Testis (tissue), 3 donors: ENCODE measurements around the gene GFRA1. TPM values are rescaled to one million over a fixed set of nuclear protein-coding genes. Genes with fewer than 3 reads are reported as not detected.

ENCODE experiments used
- DNase-seq: peaks from one replicate; pipeline ENCODE4 v3.0.0-alpha.2; 2019
- H3K27ac ChIP-seq, 2 donors: fragments of 200-600 bp; sonication (generic); one replicate each; pipeline ENCODE4 v1.5.1; 2019
- H3K27me3 ChIP-seq: fragments of 200-600 bp; sonication (generic); one replicate; pipeline ENCODE4 v1.5.1; 2019
- H3K36me3 ChIP-seq: fragments of 200-600 bp; sonication (generic); one replicate; pipeline ENCODE4 v1.5.1; 2017; ENCODE audit warnings: low read depth; ENCODE audit errors: missing control alignments
- H3K4me1 ChIP-seq: fragments of 200-600 bp; sonication (generic); one replicate; pipeline ENCODE4 v1.5.1; 2019
- H3K4me3 ChIP-seq, 2 donors: fragments of 200-600 bp; sonication (generic); one replicate each; pipeline ENCODE4 v1.5.1; 2017 to 2019
- H3K9me3 ChIP-seq: fragments of 200-600 bp; sonication (generic); one replicate; pipeline ENCODE4 v1.5.1; 2017
- CTCF ChIP-seq, 3 experiments: fragments of 450-650 bp in 2 of 3; fragments of 200-600 bp in 1 of 3; sonication (generic) in 1 of 3; IDR thresholded peaks; one replicate each; pipeline ENCODE4 v1.5.1; 2016 to 2019; ENCODE audit warnings: antibody characterized with exemption in 3 of 3, mild to moderate bottlenecking in 2 of 3, moderate library complexity in 1 of 3
- POLR2A ChIP-seq: fragments of 450-650 bp; IDR thresholded peaks from one replicate; pipeline ENCODE4 v1.6.1; 2017; ENCODE audit warnings: antibody characterized with exemption, mild to moderate bottlenecking, moderate library complexity
- WGBS, 2 donors: methylation state at CpG; one replicate each; pipeline ENCODE4 v1.1.5; 2018; 5-methylcytosine and 5-hydroxymethylcytosine counted together
- intact Hi-C: fragments of 100-400 bp; cut with DNase I; formaldehyde crosslinking; loops from one replicate; pipeline ENCODE4 v1.15.1; 2023; ENCODE audit warnings: low total_unique reads
- polyA plus RNA-seq: library from polyadenylated mRNA; stranded (reverse); fragments of 350-450 nt; fragmentation: Illumina TruSeq; extraction: RNeasy Lipid Tissue Mini Kit (QIAGEN cat#74804); gene quantifications from one replicate; pipeline ENCODE4 v1.2.3, GENCODE V29; 2014; ENCODE audit warnings: low read depth, low replicate concordance; ENCODE audit not compliant: insufficient read depth
- total RNA-seq, 2 donors: library from RNA; depleted of rRNA; stranded (reverse); fragments of >200 nt; gene quantifications; one replicate each; pipeline ENCODE4 v1.2.3, GENCODE V29; 2016

Gene GFRA1
- total and polyA plus RNA-seq, 3 donors from 2014 or later, result 8.6 to 23.8 (median 17.7) TPM

GRCh38 chr10:116216676-116217075, 56.3 kb downstream of the GFRA1 start:
- DNase-seq, result no peak
- Histone ChIP-seq H3K27ac (no peak overlapping the region), H3K4me3 (no peak overlapping the region), H3K4me1 (no peaks in the 10 kb centered on the region), H3K36me3 (no peaks in the 10 kb centered on the region), H3K9me3 (no peaks in the 10 kb centered on the region), H3K27me3 (no peaks in the 10 kb centered on the region)
- 89 to 90% methylated on average over 3 of the region's 3 CpGs for WGBS, 2 donors
- TF ChIP-seq POLR2A (no peak), CTCF (IDR thresholded peaks at IDR 0.05) (no peak)
- intact Hi-C loops, result no loop called here

GRCh38 chr10:116215651-116216050, 57.4 kb downstream of the GFRA1 start:
- H3K4me3 ChIP-seq, result no peak overlapping the region
- DNase-seq, result no peak
- intact Hi-C loops, result no loop called here
- H3K4me1 ChIP-seq, result no peaks in the 10 kb centered on the region
- no peaks in the 10 kb centered on the region for H3K36me3 ChIP-seq
- WGBS, 2 donors, result 64 to 65% methylated on average over 5 of the region's 5 CpGs
- H3K27ac ChIP-seq, result no peak overlapping the region
- TF ChIP-seq POLR2A (no peak), CTCF (IDR thresholded peaks at IDR 0.05) (no peak)
- no peaks in the 10 kb centered on the region for H3K27me3 ChIP-seq
- H3K9me3 ChIP-seq, result no peaks in the 10 kb centered on the region

- Histone ChIP-seq H3K4me3 (no peak overlapping the region), H3K27me3 (no peaks in the 10 kb centered on the region), H3K36me3 (no peaks in the 10 kb centered on the region), H3K27ac (no peak overlapping the region), H3K9me3 (no peaks in the 10 kb centered on the region), H3K4me1 (no peaks in the 10 kb centered on the region)
- intact Hi-C loops, result no loop called here
- 67 to 75% methylated on average over 1 of the region's 1 CpG for WGBS, 2 donors
- no peak for DNase-seq
- TF ChIP-seq POLR2A (no peak), CTCF (IDR thresholded peaks at IDR 0.05) (no peak)
Observed at GRCh38 chr10:116211682-116212081, 61.3 kb downstream of the GFRA1 start.

GRCh38 chr10:116210588-116211346, 62.2 kb downstream of the GFRA1 start:
- no peak for TF ChIP-seq POLR2A
- DNase-seq, result no peak
- Histone ChIP-seq H3K27me3 (no peaks in the 10 kb centered on the region), H3K36me3 (no peaks in the 10 kb centered on the region), H3K4me3 (no peak overlapping the region), H3K27ac (no peak overlapping the region), H3K4me1 (no peaks in the 10 kb centered on the region), H3K9me3 (no peaks in the 10 kb centered on the region)
- intact Hi-C loops, result no loop called here
- 80 to 85% methylated on average over 4 to 7 of the region's 7 CpGs for WGBS, 2 donors

- Histone ChIP-seq H3K4me1 (no peaks in the 10 kb centered on the region), H3K27me3 (no peaks in the 10 kb centered on the region), H3K36me3 (no peaks in the 10 kb centered on the region), H3K4me3 (no peak overlapping the region), H3K9me3 (no peaks in the 10 kb centered on the region), H3K27ac (no peak overlapping the region)
- intact Hi-C loops, result no loop called here
- no peak for TF ChIP-seq POLR2A
- no peak for TF ChIP-seq CTCF (IDR thresholded peaks at IDR 0.05)
- DNase-seq, result no peak
- WGBS, 2 donors, result 83 to 87% methylated on average over 10 of the region's 10 CpGs
Observed at GRCh38 chr10:116209781-116210180, 63.2 kb downstream of the GFRA1 start.
